LNCAP (cell line): Measurements from ENCODE around the gene NECTIN1.

Source experiments
- TF ChIP-seq, protein P1 (sequence below): fragments of 450-650 bp; IDR thresholded peaks from 2 replicates; pipeline ENCODE4 v1.5.1; 2017; ENCODE audit warnings: mild to moderate bottlenecking

The NECTIN1 gene

DNA sequence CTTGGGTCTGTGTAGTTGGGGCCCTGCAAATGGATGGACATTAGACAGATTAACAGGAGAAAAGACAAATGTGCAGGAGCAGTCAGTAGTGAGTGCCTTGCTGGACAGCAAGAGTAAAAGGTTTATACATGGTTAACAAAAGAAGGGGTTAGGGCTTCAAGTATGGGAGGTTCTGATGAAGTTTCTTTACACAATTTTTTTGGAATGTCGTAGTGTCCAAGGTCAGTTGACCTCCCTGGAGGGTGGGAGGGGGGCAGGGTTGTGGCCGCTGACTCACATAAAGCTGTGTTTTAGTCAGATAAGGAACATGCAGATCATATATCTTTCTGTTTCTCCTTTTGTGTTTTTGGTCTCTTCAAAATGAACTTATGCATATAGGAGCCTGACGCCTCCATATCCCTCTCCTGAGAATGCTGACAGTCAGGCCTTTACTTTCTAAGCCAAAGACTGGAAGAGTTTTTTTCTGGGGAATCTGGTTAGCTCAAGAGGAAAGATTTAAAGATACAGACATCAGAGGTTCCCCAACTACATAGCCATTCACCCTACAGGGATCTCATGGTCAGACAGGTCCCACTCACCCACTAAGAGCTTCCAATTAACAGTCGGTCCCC lies 134.3 kb downstream of the NECTIN1 start:
- TF ChIP-seq, protein P1, sequence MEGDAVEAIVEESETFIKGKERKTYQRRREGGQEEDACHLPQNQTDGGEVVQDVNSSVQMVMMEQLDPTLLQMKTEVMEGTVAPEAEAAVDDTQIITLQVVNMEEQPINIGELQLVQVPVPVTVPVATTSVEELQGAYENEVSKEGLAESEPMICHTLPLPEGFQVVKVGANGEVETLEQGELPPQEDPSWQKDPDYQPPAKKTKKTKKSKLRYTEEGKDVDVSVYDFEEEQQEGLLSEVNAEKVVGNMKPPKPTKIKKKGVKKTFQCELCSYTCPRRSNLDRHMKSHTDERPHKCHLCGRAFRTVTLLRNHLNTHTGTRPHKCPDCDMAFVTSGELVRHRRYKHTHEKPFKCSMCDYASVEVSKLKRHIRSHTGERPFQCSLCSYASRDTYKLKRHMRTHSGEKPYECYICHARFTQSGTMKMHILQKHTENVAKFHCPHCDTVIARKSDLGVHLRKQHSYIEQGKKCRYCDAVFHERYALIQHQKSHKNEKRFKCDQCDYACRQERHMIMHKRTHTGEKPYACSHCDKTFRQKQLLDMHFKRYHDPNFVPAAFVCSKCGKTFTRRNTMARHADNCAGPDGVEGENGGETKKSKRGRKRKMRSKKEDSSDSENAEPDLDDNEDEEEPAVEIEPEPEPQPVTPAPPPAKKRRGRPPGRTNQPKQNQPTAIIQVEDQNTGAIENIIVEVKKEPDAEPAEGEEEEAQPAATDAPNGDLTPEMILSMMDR: no peak

DNA sequence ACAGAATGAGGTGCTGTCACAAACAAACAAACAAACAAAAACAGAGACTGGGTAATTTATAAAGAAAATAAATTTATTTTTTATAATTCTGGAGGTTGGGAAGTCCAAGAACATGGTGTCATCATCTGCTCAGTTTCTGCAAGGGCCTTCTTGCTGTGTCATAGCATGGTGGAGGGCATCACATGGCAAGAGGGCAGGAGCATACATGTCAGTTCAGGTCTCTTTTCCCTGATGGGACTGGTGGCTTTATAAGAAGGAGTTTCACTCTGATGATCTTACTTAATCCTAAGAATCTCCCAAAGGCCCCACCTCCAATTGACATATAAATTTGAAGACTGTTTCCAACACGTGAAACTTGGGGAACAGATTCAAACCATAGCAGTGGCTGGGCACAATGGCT lies 135.7 kb downstream of the NECTIN1 start:
- TF ChIP-seq, protein P1: no peak

DNA sequence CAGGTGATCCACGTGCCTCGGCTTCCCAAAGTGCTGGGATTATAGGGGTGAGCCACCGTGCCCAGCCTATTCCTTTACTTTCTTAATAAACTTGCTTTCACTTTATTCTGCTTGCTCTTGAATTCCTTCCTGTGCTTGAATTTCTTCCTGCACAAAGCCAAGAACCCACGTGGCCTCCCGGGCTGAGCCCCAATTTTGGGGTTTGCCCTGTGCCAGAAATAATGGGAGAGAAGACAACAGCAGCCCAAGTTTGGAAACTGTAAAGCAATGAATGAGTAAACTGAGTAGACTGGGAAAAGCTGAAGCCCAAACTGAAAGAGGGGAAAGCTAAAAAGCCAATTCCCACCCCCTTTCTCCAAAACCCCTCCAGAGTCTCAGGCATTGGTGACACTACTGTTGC lies 136.4 kb downstream of the NECTIN1 start:
- TF ChIP-seq, protein P1: no peak

DNA sequence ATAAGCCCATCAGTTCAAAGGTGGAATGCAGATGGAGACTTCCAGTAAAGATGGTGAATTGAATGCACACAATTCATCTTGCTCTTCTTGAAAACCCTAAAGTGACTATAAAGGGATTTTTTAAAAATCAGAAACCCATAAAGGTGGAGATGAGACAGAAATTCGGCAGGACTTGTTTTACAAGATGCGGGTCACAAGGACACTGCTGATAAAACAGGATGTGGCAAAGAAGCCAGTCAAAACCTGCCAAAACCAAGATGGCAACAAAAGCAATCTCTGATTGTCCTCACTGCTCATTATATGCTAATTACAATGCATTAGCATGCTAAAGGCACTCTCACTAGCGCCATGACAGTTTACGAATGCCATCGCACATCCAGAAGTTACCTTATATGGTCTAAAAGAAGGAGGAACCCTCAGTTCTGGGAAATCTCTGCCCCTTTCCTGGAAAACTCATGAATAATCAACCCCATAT lies 137.1 kb downstream of the NECTIN1 start:
- TF ChIP-seq, protein P1: no peak

DNA sequence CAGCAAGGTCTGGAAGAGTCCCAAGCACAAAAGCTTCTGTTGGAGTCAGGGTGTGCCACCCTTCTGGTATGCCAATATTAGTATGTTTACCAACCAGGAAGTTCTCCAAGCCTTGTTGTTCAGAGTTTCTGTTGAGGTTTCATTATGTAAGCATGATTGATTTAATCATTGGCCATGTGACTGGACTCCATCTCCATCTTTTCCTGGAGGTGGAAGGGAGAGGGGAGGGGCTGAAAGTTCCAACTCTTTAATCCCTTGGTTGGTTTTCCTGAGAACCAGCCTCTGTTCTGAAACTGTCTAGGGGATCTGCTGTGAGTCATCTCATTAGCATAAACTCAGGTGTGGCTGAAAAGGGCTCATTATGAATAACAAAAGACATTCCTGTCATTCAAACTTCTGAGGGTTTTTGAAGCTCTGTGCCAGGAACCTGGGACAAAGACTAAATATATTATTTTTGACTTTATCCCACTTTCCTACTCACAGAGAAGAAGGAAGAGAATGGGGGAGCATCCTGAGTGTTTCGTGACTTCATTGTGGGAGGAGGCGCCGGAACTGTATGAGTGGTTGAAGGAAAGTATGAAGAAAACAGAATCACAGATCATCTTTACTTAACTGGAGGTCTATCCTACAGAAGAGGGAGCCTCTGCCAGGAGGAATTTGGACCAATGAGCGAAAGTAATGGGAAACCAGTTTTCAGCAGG lies 138.2 kb downstream of the NECTIN1 start:
- TF ChIP-seq, protein P1: no peak

DNA sequence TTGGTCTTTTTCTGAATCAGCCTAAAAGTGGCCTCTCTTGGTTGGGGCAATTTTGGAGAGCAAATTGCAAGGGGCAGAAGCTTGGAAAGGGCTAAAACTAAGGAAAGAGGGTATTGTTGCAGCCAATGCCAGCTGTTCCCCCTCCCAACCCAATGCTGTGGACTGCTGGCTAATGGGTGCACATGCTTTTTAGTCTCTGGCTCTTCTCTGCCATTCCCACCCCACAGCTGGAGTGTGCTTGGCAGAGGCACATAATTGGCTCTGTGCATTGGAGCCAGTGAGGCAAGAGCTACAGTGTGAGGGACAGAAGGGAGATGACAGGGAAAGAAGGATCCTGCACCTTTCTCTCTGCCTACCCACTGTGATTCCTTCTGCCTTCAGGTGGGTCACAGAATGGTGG lies 140.0 kb downstream of the NECTIN1 start:
- TF ChIP-seq, protein P1: no peak
